NCI-H2029 treated with DMSO at 0.1 percent for 48 hours (cell line): ENCODE measurements around the gene FYN.

Experiments
- DNase-seq: peaks from one replicate; lab custom pipeline; 2025; lab: John Stamatoyannopoulos, UW

The FYN gene

DNA sequence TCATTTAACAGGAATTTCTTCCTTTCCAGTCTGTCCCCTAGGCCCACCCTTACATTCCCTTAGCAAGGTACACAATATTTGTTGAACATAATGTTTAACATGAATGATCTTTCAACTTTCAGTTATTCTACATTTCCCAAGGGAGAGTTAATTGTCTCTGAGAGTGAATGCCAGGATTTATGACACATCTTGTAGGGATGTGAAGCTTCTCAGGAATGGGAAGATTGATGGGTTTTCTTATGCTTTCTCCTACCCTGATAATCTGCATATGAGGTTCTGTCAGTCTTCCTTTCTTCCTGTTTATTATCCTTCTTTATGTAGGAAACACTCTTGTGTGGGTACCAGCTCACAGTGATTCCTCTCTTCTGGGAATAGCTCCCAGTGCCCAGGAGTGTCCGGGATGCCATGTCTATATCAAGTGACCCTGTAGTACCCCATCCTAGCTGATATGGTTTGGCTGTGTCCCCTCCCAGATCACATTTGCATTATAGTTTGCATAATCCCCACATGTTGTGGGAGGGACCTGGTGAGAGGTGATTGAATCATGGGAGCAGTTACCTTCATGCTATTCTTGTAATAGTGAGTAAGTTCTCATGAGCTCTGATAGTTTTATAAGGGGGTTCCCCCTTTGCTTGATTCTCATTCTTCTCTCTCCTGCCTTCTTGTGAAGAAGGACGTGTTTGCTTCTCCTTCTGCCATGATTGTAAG, 7.1 kb upstream of the FYN start:
- DNase-seq, result no peak

DNA sequence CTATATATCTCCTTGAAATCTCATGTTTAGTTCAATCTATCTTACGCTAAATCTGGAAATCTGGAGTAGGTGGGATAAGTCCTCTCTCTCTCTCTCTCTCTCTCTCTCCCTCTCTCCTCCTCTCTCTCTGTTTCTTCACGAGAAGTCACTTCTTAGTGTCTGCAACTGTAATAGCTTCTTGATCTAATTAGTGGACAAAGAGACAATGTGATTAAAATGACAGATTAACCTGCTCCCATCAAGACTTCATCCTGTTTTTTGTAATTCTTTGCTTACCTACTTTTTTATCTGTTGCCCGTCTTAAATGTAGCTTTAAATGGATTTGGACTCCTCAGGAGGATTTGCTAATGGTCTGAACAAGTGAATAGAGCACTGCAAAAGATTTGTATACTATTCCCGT, 2.5 kb upstream of the FYN start:
- no peak for DNase-seq

DNA sequence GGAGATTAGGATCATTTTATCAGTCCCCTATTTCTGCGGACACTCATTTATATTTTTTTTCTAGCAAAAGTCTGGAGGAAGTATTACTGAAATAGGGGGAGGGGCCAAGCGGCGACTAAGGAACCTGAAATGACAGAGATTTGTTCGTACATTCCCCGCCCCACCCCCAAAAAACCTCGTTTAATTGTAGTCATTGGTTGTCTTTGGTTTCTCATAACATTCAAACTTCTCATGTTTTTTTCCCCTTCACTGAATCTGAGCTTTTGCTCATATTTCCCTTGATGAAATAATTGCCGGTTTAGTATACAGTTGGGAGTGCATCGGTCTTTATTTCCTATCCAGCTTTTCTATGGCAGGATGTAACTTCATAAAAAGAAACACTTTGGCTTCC, 768 bp upstream of the FYN start:
- DNase-seq, result no peak

DNA sequence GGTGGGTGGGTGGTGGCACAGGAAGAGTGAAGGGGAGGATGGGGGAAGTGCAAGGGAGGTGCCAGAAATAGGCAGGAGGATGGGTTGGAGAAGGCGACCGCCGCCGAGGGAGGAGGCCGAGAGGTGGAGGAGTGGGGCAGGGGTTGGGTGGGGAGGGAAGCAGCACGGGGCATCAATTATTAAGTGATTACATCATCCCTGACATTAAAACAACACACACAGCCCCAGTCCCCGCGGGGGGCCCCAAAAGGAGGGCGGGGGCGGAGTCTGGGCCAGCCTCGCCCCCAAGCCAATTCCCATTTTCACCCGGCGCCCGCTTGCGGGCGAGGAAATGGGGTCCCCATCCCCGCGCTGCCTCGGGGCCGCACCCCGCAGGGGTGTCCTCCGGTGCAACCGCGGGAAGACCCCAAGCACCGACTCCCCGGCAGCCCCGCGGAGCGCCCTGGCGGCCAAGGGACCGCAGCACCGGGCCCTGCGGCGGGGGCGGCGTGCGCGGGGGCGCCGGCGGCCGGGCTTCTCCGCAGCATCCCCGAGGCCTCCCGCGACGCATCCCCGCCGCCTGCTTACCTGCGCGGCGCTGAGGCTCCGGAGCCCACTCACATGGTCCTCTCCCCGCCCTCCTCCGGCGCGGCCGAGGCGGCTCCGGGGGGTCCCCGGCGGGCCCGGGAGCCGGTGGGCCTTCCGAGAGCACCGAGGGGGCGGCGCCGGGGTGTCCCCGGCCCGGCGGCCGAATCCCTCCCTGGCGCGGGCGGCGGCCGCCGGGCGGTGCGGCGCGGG, 663 bp downstream of the FYN start:
- DNase-seq, result no peak

- DNase-seq, result peak; percentile 63
Observed at GRCh38 chr6:111871725-111872400, 1.4 kb downstream of the FYN start.

- no peak for DNase-seq
Observed at GRCh38 chr6:111871207-111871606, 2.0 kb downstream of the FYN start.

- DNase-seq, result no peak
Observed at GRCh38 chr6:111870742-111871064, 2.5 kb downstream of the FYN start.

DNA sequence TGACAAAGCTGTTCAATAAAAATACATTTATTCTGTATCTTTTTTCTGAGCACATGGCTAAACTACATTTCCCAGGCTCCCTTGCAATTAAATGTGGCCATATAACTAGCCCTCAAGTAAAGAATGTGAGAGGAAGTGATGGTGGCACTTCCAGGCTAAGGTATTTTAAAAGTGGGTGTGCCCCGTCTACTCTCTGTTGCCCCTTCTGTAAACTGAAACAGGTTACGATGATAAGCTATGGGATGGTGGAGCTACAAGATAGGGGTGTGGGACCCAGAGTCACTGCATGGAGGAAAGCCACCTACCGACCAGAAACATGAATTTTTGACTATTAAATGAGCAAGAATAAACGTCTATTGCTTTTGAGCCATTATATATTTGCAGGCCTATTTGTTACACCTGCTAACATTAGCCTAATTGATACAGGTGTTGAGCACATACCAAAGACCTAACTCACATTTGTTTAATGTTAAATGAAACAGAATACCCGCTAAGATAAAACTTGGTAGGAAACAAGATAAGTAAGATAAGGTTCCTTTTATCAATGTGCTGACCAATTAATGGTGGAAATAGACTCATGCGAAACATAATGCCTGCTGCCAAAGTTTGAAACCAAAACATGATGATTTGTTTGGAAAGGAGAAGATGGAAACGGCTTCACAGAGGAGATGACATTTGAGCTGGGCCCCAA, 3.1 kb downstream of the FYN start:
- DNase-seq, result no peak

DNA sequence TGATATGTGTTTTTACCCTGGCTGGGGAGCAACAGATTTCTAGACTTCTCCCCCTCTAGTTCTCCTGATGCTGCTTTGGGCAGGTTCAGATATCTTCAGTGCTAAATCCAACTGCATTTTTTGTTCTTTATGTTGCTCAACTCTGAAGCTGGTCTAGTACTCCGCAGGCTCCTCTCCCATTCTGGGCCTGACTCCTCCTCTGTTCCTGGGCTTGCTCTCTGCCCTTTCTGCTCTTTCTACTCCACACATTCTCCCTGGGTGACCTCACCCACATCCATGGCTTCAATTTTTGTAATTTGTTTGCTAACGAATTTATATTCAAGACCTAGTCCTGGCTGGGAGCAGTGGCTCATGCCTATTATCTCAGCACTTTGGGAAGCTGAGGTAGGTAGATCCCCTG, 6.4 kb downstream of the FYN start:
- DNase-seq, result no peak

DNA sequence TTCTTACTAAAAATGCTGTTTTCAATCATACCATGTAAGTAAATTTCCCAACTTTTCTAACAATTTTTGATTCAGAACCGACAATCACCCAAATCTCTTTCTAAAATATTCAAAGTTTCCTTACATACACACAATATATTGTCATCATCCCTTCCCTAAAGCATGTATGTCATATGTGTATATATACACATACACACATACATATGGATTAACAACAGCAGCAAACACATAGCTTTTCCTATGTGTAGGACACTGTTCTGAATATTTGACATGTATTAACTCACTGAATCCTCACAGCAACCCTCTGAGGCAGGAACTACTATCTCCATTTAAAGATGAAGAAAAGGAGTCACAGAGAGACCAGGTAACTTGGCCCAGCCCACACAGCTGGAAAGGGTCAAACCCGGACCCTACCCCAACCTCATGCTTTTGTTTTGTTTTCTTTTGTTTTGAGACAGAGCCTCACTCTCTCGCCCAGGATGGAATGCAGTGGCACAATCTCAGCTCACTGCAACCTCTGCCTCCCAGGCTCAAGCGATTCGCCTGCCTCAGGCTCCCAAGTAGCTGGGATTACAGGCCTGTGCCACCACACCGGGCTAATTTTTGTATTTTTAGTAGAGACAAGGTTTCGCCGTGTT, 7.2 kb downstream of the FYN start:
- DNase-seq, result no peak

- no peak for DNase-seq
Observed at GRCh38 chr6:111865049-111865585, 8.1 kb downstream of the FYN start.

GRCh38 chr6:111864138-111865048, 8.9 kb downstream of the FYN start:
- DNase-seq, result no peak

DNA sequence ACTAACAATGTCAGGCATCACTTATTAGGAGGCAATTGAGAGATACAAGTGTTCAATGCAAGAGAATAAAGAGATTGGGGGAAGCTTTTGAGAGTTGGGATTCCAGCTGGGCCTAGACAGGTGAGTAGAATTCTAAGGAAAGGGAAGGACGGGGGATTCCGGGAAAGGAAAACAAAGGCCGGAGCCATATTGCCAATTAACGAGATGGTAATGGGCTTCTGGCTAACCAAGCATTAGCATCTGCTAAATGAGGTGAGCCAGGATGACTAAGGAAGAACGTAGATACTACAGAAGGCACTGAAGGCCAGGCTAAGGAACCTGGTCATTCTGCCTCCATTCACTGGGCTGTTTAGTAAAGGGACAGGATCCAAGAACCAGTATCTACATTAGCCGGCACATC, 10.5 kb downstream of the FYN start:
- no peak for DNase-seq

GRCh38 chr6:111862314-111862713, 10.9 kb downstream of the FYN start:
- DNase-seq, result no peak

DNA sequence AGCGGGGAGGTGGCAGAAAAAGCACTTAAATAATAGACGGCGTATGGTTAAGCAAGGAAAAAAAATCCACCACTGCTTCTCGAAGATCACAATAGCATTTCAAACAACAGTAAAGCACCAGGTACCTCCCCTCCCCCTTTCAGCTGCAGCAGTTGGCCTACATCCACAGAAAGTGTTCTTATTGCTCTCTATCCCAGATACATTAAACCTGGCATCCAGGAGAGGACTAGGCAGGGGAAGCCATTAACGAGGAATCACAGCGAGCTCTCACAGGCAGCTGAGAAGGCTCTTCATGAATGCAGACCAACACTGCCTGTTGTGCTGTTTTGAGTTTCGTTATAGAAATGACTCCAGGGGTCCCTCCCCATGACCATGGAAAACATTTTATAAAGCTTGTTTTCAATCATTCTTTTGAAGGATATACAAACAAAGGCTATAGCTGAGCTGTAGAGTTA, 11.8 kb downstream of the FYN start:
- DNase-seq, result peak; percentile 99

DNA sequence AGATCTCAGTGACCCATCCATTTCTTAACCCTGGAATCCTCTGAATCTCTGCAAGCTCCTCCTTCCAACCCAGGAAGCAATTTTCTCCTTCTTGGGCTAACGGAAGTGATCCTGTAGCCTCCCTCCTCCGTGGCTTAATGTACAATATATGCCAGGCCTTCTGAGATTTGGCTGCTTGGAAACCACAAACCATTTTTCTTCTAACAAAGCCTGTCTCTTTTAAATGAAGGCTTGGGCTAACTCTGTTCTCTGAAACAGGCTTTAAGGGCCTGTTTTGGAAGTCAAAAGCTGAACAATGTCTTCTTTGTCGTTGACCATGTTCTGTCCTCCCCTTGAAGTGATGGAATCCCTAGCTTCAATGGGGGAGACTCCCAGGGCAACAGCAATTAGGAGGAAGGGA, 14.9 kb downstream of the FYN start:
- DNase-seq, result no peak

DNA sequence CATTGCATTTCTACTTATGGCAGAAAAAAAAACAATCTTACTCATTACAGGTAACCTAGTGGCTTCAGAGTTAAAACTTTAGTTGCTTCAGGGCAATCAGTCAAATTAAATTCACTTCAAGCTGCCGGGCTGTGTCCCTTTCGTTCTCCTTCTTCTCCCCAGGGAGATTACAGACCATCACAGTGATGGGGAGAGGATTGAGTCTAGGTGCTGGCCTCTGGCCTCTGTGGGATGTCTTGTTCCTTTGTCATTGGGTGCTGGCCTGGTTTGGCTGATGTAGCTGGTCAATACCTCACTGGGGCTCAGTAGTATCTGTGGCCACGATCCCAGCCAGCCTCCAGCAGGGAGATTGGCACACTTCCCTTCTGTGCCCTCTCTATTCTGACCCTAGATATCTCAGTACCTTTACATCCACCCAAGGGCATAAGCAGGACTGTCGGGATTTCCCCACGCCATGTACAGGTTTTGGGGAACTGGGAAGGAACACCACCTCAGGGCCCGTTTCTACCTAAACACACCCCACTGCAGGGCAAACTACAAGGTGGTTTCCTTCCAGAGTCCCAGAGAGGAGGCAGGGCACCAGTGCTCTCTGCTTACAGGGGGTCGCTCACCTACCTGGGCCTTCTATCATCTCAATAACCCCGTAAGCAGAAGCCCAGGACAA, 15.4 kb downstream of the FYN start:
- DNase-seq, result no peak

DNA sequence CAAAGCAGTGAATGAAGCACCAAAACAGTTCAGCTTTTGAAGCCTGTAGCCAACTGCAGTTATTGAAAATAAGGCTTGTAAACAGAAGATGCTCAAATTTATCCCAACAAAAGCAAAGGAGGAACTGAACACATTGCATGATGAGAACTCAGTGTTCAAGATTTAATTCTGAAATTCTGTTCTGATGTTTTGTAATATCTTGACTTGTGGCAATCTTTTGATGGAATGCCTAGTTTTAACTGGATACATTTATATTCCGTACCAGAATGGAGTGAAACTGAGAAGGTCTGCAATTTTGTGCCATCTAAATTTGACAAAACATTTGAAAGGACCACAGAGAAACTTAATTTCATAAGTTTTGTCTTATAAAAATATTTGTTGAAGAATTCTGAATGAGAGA, 17.5 kb downstream of the FYN start:
- no peak for DNase-seq

DNA sequence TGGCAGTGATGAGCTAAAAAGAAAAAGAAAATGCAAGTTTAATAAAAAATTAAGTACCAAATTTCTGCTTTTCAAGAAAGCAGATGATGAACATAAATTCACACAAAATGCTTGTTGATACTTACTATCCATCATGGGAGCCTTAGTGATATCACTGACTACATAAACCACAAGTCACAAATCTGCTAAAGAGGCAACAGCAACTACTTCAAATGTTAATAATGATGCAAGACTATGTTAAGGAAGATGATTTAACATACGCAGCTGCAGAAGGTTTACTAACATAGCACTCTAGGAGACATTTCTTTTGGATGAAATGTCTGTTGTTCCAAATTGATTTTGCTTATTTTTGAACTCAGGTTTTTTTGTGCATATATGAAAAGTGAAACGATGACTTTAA, 18.6 kb downstream of the FYN start:
- no peak for DNase-seq

DNA sequence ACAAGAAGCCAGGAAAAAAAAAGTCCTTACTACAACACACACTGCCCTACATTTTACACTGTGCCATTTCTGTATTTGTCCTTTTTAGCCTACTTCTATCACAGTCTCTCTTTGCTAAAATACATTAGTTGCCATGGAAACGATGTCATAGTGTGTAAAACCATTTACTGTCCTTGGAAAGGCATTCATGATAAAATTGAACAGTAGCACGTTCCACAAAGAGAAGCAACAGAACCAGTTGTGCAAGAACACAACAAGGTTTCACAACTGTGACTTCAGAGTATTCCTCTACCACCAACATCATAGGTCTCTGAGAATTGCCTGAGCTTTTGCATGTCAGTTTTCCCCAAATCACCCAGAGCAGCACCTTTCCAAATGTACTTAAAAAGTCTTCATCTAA, 20.5 kb downstream of the FYN start:
- no peak for DNase-seq
